ENCODE results near the gene ZNF440. TPM values are rescaled to one million over a fixed set of nuclear protein-coding genes. Genes with fewer than 3 reads are reported as not detected.
A peak's percentile ranks its signal among the peaks of the same experiment; 100 is the strongest.
"Not testable (repeated sequence)": the region's sequence is repeated elsewhere in the genome, so short reads cannot be mapped to it uniquely, and the experiment has no call there.

ZNF440 gene
- total RNA-seq, 1 donor from 2014 or later = 9.0 TPM

DNA sequence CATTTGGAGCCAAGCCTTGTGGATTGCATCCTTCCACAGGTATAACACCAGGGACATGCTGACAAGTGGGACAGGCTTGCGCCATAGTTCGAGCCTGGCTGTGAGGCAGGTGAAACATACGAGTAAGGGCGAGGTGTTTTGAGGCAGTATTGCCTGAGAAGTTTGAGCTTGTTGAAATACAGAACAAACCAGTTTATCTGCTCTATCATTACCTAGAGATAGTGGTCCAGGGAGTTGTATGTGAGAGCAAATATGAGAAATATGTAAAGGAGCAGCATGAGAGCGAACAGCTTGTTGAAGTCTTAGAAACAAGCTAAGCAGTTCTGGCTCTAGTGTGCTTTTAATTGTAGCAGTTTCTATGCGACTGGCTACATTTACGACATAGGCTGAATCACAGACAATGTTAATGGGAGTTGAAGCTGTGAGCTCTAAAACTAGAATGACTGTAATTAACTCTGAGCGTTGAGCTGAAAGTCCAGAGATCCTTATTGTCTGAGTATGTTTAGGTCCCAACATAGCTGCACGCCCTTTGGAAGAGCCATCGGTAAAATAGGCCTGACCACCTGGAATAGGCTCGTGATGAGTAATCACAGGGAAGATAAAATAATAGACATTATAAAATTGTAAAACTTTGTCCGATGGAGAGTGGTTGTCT lies 42.6 kb downstream of the ZNF440 start:
- peak; percentile 59 for DNase-seq (ENCODE audit: low read depth)
- TF ChIP-seq, protein P1, sequence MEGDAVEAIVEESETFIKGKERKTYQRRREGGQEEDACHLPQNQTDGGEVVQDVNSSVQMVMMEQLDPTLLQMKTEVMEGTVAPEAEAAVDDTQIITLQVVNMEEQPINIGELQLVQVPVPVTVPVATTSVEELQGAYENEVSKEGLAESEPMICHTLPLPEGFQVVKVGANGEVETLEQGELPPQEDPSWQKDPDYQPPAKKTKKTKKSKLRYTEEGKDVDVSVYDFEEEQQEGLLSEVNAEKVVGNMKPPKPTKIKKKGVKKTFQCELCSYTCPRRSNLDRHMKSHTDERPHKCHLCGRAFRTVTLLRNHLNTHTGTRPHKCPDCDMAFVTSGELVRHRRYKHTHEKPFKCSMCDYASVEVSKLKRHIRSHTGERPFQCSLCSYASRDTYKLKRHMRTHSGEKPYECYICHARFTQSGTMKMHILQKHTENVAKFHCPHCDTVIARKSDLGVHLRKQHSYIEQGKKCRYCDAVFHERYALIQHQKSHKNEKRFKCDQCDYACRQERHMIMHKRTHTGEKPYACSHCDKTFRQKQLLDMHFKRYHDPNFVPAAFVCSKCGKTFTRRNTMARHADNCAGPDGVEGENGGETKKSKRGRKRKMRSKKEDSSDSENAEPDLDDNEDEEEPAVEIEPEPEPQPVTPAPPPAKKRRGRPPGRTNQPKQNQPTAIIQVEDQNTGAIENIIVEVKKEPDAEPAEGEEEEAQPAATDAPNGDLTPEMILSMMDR (IDR thresholded peaks at IDR 0.05; ENCODE audit: insufficient read depth, low read length, severe bottlenecking) = no peak
- H3K36me3 ChIP-seq (ENCODE audit: control insufficient read depth, insufficient read depth, low read length) = no peaks in the 10 kb centered on the region

DNA sequence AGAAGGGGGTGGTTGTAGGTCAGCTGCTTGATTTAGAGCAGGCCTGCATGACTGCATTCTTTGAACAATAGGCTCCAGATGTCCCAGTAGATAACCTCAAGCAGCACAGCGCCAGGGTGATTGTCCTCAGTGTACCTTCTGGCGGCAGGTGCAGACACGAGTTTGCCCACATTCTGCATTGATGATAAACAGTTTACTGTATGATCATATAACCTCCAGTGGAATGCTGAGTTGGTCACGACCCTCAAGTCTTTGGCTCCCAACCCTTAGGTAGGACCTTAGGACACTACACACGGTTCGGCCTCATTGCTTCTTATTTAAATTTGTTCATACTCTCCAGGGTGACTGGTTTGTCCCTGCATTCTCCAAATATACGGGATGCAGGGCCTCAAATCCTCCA lies 46.6 kb downstream of the ZNF440 start:
- Histone ChIP-seq H3K4me3 (ENCODE audit: low read depth, low read length) (no peak overlapping the region), H3K27me3 (ENCODE audit: control insufficient read depth, insufficient read depth, low read length) (no peaks in the 10 kb centered on the region), H3K36me3 (ENCODE audit: control insufficient read depth, insufficient read depth, low read length) (no peaks in the 10 kb centered on the region)
- TF ChIP-seq, protein P1 (IDR thresholded peaks at IDR 0.05; ENCODE audit: insufficient read depth, low read length, severe bottlenecking) = no peak
- FAIRE-seq (no peak), DNase-seq (ENCODE audit: low read depth) (no peak)

More for the DNA sequence above, 42.6 kb downstream of the ZNF440 start:
- no peaks in the 10 kb centered on the region for H3K27me3 ChIP-seq (ENCODE audit: control insufficient read depth, insufficient read depth, low read length)
- H3K4me3 ChIP-seq (ENCODE audit: low read depth, low read length) = no peak overlapping the region
- no peak for FAIRE-seq

DNA sequence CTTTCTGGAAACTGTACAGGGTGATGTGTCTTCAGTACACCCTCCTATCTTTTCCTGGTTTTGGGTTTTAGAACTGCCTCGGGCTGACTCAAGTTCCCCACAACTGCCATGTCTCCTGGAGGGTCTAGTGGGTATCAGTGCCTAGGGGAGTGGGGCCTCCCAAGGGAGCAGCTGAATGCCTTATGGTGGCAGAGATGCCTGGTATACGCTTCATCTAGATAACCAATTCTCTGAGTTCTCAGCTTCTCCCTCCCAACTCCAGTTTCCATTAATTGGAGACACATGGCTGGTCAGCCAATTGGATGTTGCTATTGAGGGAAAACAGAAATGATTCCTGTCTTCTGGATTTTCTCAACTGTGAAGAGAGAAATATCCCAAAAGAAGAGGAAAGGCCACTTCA lies 47.2 kb downstream of the ZNF440 start:
- Histone ChIP-seq H3K4me3 (ENCODE audit: low read depth, low read length) (no peak overlapping the region), H3K27me3 (ENCODE audit: control insufficient read depth, insufficient read depth, low read length) (no peaks in the 10 kb centered on the region)
- no peak for FAIRE-seq

DNA sequence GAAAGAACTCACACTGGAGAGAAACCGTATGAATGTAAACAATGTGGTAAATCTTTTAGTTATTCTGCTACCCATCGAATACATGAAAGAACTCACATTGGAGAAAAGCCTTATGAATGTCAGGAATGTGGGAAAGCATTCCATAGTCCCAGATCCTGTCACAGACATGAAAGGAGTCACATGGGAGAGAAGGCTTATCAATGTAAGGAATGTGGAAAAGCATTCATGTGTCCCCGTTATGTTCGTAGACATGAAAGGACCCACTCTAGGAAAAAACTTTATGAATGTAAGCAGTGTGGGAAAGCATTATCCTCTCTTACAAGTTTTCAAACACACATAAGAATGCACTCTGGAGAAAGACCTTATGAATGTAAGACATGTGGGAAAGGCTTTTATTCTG lies 53.7 kb downstream of the ZNF440 start:
- H3K4me3 ChIP-seq (ENCODE audit: low read depth, low read length); FAIRE-seq; DNase-seq (ENCODE audit: low read depth); H3K36me3 ChIP-seq (ENCODE audit: control insufficient read depth, insufficient read depth, low read length); H3K27me3 ChIP-seq (ENCODE audit: control insufficient read depth, insufficient read depth, low read length): not testable (repeated sequence)

More for the DNA sequence above, 47.2 kb downstream of the ZNF440 start:
- TF ChIP-seq, protein P1 (IDR thresholded peaks at IDR 0.05; ENCODE audit: insufficient read depth, low read length, severe bottlenecking) = no peak
- no peak for DNase-seq (ENCODE audit: low read depth)
- H3K36me3 ChIP-seq (ENCODE audit: control insufficient read depth, insufficient read depth, low read length) = no peaks in the 10 kb centered on the region

DNA sequence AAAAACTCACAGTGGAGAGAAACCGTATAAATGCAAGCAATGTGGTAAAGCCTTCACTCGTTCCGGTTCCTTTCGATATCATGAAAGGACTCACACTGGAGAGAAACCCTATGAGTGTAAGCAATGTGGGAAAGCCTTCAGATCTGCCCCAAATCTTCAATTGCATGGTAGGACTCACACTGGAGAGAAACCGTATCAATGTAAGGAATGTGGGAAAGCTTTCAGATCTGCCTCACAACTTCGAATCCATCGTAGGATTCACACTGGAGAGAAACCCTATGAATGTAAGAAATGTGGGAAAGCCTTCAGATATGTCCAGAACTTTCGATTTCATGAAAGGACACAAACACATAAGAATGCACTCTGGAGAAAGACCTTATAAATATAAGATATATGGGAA lies 54.1 kb downstream of the ZNF440 start:
- Histone ChIP-seq H3K27me3 (ENCODE audit: control insufficient read depth, insufficient read depth, low read length) (no peaks in the 10 kb centered on the region), H3K36me3 (ENCODE audit: control insufficient read depth, insufficient read depth, low read length) (peaks cover 1% of the 10 kb centered on the region), H3K4me3 (ENCODE audit: low read depth, low read length) (no peak overlapping the region)
- no peak for DNase-seq (ENCODE audit: low read depth)
- FAIRE-seq = no peak
- TF ChIP-seq, protein P1 (IDR thresholded peaks at IDR 0.05; ENCODE audit: insufficient read depth, low read length, severe bottlenecking) = no peak

DNA sequence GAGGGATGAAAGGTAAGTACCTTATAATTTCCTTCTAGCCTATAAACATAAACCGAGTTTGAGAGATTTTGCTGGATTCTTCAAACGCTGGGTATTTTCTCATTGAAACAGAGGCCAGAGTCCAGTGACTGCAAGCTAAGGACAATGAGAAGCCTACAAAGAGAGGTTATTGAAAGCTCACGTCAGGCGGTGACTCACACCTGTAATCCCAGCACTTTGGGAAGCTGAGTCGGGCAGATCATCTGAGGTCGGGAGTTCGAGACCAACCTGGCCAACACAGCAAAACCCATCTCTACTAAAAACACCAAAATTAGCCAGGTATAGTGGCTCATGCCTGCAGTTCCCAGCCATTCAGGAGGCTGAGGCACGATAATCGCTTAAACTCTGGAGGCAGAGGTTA lies 58.6 kb downstream of the ZNF440 start:
- DNase-seq (ENCODE audit: low read depth) (no peak), FAIRE-seq (no peak)
- H3K36me3 ChIP-seq (ENCODE audit: control insufficient read depth, insufficient read depth, low read length) = no peaks in the 10 kb centered on the region
- no peaks in the 10 kb centered on the region for H3K27me3 ChIP-seq (ENCODE audit: control insufficient read depth, insufficient read depth, low read length)
- TF ChIP-seq, protein P1 (IDR thresholded peaks at IDR 0.05; ENCODE audit: insufficient read depth, low read length, severe bottlenecking) = no peak
- H3K4me3 ChIP-seq (ENCODE audit: low read depth, low read length) = no peak overlapping the region
